Gastroesophageal sphincter (tissue), 3 donors: ENCODE measurements around the gene MATN1.

Experiments
- POLR2A ChIP-seq, 2 donors: fragments of 450-650 bp; IDR thresholded peaks; one replicate each; pipeline ENCODE4 v1.6.1; 2017; ENCODE audit warnings: antibody characterized with exemption in 2 of 2, mild to moderate bottlenecking in 2 of 2, moderate library complexity in 1 of 2
- POLR2AphosphoS5 ChIP-seq: sonication (generic); formaldehyde crosslinking; IDR thresholded peaks from one replicate; pipeline ENCODE4 v1.6.1; 2017; ENCODE audit warnings: antibody characterized with exemption
- TF ChIP-seq, protein P1 (sequence below), 4 experiments: fragments of 200-600 bp in 2 of 4; fragments of 450-650 bp in 2 of 4; sonication (generic) in 1 of 4; IDR thresholded peaks; one replicate each; pipeline ENCODE4 v1.5.1; 2017 to 2019; ENCODE audit warnings: antibody characterized with exemption in 4 of 4, mild to moderate bottlenecking in 2 of 4, moderate library complexity in 2 of 4

DNA sequence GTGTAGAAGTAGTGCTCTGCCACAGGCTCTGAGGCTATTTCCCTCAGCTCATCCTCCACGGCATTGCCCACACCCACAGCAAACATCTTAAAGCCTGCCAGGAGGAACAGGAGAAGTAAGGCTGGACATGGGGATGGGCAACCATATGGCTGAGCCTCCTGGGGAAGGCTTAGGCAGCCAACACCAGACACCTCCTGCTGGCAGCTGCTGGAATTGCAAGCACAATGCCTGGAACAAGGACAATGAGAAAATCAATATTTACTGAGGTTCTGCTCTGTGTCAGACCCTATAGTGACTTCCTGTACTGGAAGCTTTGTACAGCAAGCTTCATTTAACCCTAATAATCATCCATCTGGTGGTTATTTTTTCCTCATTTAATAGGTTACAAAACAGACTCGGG is 8.2 kb downstream of the MATN1 start:
- TF ChIP-seq, protein P1, sequence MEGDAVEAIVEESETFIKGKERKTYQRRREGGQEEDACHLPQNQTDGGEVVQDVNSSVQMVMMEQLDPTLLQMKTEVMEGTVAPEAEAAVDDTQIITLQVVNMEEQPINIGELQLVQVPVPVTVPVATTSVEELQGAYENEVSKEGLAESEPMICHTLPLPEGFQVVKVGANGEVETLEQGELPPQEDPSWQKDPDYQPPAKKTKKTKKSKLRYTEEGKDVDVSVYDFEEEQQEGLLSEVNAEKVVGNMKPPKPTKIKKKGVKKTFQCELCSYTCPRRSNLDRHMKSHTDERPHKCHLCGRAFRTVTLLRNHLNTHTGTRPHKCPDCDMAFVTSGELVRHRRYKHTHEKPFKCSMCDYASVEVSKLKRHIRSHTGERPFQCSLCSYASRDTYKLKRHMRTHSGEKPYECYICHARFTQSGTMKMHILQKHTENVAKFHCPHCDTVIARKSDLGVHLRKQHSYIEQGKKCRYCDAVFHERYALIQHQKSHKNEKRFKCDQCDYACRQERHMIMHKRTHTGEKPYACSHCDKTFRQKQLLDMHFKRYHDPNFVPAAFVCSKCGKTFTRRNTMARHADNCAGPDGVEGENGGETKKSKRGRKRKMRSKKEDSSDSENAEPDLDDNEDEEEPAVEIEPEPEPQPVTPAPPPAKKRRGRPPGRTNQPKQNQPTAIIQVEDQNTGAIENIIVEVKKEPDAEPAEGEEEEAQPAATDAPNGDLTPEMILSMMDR (IDR thresholded peaks at IDR 0.05) = peak in 1 of 4 experiments; percentile 13
- no peak for TF ChIP-seq POLR2AphosphoS5
- TF ChIP-seq POLR2A (IDR thresholded peaks at IDR 0.05) = no peak
